ENCODE measurements around the gene POM121.
"Not testable (repeated sequence)": the region's sequence is repeated elsewhere in the genome, so short reads cannot be mapped to it uniquely, and the experiment has no call there.

DNA sequence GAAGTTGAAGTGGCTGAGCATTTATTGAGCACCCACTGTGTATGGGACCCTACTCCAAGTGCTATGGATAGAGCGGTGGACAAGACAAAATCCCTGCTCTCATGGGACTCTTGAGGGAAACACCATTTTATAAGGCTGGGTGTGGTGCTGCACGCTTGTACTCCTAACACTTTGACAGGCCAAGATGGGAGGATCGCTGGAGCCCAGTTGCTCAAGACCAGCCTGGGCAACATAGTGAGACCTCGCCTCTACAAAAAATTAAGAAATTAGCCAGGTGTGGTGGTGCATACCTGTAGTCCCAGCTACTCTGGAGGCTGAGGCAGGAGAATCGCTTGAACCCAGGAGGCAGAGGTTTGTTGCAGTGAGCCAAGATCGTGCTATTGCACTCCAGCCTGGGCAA, 2.9 kb downstream of the POM121 start:
- TF ChIP-seq, protein P1, sequence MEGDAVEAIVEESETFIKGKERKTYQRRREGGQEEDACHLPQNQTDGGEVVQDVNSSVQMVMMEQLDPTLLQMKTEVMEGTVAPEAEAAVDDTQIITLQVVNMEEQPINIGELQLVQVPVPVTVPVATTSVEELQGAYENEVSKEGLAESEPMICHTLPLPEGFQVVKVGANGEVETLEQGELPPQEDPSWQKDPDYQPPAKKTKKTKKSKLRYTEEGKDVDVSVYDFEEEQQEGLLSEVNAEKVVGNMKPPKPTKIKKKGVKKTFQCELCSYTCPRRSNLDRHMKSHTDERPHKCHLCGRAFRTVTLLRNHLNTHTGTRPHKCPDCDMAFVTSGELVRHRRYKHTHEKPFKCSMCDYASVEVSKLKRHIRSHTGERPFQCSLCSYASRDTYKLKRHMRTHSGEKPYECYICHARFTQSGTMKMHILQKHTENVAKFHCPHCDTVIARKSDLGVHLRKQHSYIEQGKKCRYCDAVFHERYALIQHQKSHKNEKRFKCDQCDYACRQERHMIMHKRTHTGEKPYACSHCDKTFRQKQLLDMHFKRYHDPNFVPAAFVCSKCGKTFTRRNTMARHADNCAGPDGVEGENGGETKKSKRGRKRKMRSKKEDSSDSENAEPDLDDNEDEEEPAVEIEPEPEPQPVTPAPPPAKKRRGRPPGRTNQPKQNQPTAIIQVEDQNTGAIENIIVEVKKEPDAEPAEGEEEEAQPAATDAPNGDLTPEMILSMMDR (IDR thresholded peaks at IDR 0.05), result not testable (repeated sequence)
- TF ChIP-seq POLR2A (IDR thresholded peaks at IDR 0.05), result not testable (repeated sequence)

All from uterus (tissue), 2 donors.